Measurements from ENCODE around the gene CYB5R4.
"Not testable (repeated sequence)": the region's sequence is repeated elsewhere in the genome, so short reads cannot be mapped to it uniquely, and the experiment has no call there.

Gene CYB5R4

DNA sequence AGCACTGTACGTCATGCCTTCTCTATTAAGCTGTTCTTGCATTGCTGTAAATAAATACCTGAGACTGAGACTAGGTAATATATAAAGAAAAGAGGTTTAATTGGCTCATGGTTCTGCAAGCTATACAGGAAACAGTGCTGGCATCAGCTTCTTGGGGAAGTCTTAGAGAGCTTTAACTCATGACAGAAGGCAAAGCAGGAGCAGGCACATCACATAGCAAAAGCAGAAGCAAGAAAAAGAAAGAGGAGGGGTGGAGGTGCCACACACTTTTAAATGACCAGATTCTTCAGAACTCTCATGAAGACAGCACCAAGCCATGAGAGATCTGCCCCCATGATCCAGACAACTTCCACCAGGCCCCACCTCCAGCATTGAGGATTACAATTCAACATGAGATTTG, 30.1 kb downstream of the CYB5R4 start:
- Histone ChIP-seq H3K4me3 (no peak overlapping the region), H3K27ac (no peak overlapping the region), H3K9me3 (replicated peaks in 1 of 11) (peaks cover 0 to 13% (median 9%) of the 10 kb centered on the region in 11 experiments; a peak in 11 of 22 replicates), H3K27me3 (no peaks in the 10 kb centered on the region), H3K9ac (no peak overlapping the region), H4K20me1 (peaks cover 3 to 72% (median 28%) of the 10 kb centered on the region in 11 experiments; a peak in 14 of 22 replicates), H3K4me2 (no peak overlapping the region), H3K4me1 (0 out of 20 replicates have a peak, but pooled peaks cover 0 to 6% (median 0%) of the 10 kb centered on the region in 10 experiments), H3K36me3 (peaks cover 0 to 10% (median 0%) of the 10 kb centered on the region in 11 experiments; a peak in 2 of 22 replicates)
- TF ChIP-seq Cebpa-rat (IDR thresholded peaks at IDR 0.05) = no peak

DNA sequence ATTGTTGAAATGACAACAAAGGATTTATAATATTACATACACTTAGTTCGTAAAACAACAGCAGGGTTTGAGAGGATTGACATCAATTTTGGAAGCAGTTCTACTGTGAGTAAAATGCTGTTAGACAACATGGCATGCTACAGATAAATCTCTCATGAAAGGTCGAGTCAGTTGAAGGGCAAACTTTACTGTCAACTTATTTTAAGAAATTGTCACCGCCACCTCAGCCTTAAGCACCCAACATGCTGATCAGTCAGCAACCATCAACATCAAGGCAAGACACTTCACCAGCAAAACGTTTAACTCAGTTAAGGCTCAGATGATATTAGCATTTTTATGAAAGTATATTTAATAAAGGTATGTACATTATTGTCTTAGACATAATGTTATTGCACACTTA, 31.0 kb downstream of the CYB5R4 start:
- no peak overlapping the region for H3K27ac ChIP-seq
- no peak overlapping the region for H3K4me2 ChIP-seq
- TF ChIP-seq Cebpa-rat (IDR thresholded peaks at IDR 0.05) = no peak
- H3K9me3 ChIP-seq (replicated peaks in 1 of 11) = peaks cover 0 to 13% (median 9%) of the 10 kb centered on the region in 11 experiments; a peak in 11 of 22 replicates
- no peak overlapping the region for H3K4me3 ChIP-seq
- H3K36me3 ChIP-seq = peaks cover 0 to 17% (median 0%) of the 10 kb centered on the region in 11 experiments; a peak in 4 of 22 replicates
- peaks cover 0 to 64% (median 24%) of the 10 kb centered on the region in 11 experiments; a peak in 14 of 22 replicates for H4K20me1 ChIP-seq
- H3K4me1 ChIP-seq = 0 out of 20 replicates have a peak, but pooled peaks cover 0 to 6% (median 0%) of the 10 kb centered on the region in 10 experiments
- no peaks in the 10 kb centered on the region for H3K27me3 ChIP-seq
- H3K9ac ChIP-seq = no peak overlapping the region

GRCh38 chr6:83891586-83891985, 32.1 kb downstream of the CYB5R4 start:
- no peaks in the 10 kb centered on the region for H3K27me3 ChIP-seq
- H3K9me3 ChIP-seq (replicated peaks in 1 of 11) = peaks cover 5 to 18% (median 13%) of the 10 kb centered on the region in 11 experiments; a peak in 16 of 22 replicates
- H3K4me3 ChIP-seq = no peak overlapping the region
- peaks cover 0 to 53% (median 15%) of the 10 kb centered on the region in 11 experiments; a peak in 12 of 22 replicates for H4K20me1 ChIP-seq
- H3K9ac ChIP-seq = no peak overlapping the region
- no peak overlapping the region for H3K4me2 ChIP-seq
- H3K36me3 ChIP-seq = peaks cover 0 to 24% (median 5%) of the 10 kb centered on the region in 11 experiments; a peak in 7 of 22 replicates
- TF ChIP-seq Cebpa-rat (IDR thresholded peaks at IDR 0.05) = no peak
- H3K27ac ChIP-seq = no peak overlapping the region
- 0 out of 20 replicates have a peak, but pooled peaks cover 0 to 6% (median 0%) of the 10 kb centered on the region in 10 experiments for H3K4me1 ChIP-seq

GRCh38 chr6:83893024-83893423, 33.5 kb downstream of the CYB5R4 start:
- H3K4me3 ChIP-seq = no peak overlapping the region
- no peak overlapping the region for H3K4me2 ChIP-seq
- H3K9me3 ChIP-seq (replicated peaks in 1 of 11) = peaks cover 5 to 26% (median 14%) of the 10 kb centered on the region in 11 experiments; a peak in 16 of 22 replicates
- peaks cover 0 to 26% (median 5%) of the 10 kb centered on the region in 11 experiments; a peak in 7 of 22 replicates for H3K36me3 ChIP-seq
- TF ChIP-seq Cebpa-rat (IDR thresholded peaks at IDR 0.05) = no peak
- H3K9ac ChIP-seq = no peak overlapping the region
- H4K20me1 ChIP-seq = peaks cover 0 to 51% (median 15%) of the 10 kb centered on the region in 11 experiments; a peak in 12 of 22 replicates
- 0 out of 20 replicates have a peak, but pooled peaks cover 0 to 6% (median 0%) of the 10 kb centered on the region in 10 experiments for H3K4me1 ChIP-seq
- H3K27ac ChIP-seq = no peak overlapping the region
- no peaks in the 10 kb centered on the region for H3K27me3 ChIP-seq

DNA sequence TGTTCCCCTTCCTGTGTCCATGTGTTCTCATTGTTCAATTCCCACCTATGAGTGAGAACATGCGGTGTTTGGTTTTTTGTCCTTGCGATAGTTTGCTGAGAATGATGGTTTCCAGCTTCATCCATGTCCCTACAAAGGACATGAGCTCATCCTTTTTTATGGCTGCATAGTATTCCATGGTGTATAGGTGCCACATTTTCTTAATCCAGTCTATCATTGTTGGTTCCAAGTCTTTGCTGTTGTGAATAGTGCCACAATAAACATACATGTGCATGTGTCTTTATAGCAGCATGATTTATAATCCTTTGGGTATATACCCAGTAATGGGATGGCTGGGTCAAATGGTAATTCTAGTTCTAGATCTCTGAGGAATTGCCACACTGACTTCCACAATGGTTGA, 37.6 kb downstream of the CYB5R4 start:
- not testable (repeated sequence) for H3K4me1 ChIP-seq, H3K4me3 ChIP-seq, H3K4me2 ChIP-seq, H3K27ac ChIP-seq, H3K27me3 ChIP-seq, H3K9ac ChIP-seq
- Histone ChIP-seq H4K20me1 (peaks cover 0 to 22% (median 5%) of the 10 kb centered on the region in 11 experiments; a peak in 10 of 22 replicates), H3K9me3 (replicated peaks in 1 of 11) (peaks cover 0 to 18% (median 9%) of the 10 kb centered on the region in 11 experiments; a peak in 10 of 22 replicates), H3K36me3 (peaks cover 0 to 26% (median 5%) of the 10 kb centered on the region in 11 experiments; a peak in 6 of 22 replicates)

GRCh38 chr6:83901624-83902023, 42.1 kb downstream of the CYB5R4 start:
- no peak overlapping the region for H3K9ac ChIP-seq
- TF ChIP-seq Cebpa-rat (IDR thresholded peaks at IDR 0.05) = no peak
- no peaks in the 10 kb centered on the region for H3K27me3 ChIP-seq
- no peaks in the 10 kb centered on the region for H3K4me1 ChIP-seq
- peaks cover 0 to 2% (median 0%) of the 10 kb centered on the region in 11 experiments; a peak in 3 of 22 replicates for H3K36me3 ChIP-seq
- H3K4me2 ChIP-seq = no peak overlapping the region
- no peak overlapping the region for H3K4me3 ChIP-seq
- H3K27ac ChIP-seq = no peak overlapping the region
- peaks cover 3 to 35% (median 20%) of the 10 kb centered on the region in 11 experiments; a peak in 15 of 22 replicates for H3K9me3 ChIP-seq (replicated peaks in 1 of 11)
- peaks cover 0 to 28% (median 11%) of the 10 kb centered on the region in 11 experiments; a peak in 10 of 22 replicates for H4K20me1 ChIP-seq

- H3K4me1 ChIP-seq = no peaks in the 10 kb centered on the region
- no peak overlapping the region for H3K9ac ChIP-seq
These were observed 44.9 kb downstream of the CYB5R4 start for GRCh38 chr6:83904395-83904794.

DNA sequence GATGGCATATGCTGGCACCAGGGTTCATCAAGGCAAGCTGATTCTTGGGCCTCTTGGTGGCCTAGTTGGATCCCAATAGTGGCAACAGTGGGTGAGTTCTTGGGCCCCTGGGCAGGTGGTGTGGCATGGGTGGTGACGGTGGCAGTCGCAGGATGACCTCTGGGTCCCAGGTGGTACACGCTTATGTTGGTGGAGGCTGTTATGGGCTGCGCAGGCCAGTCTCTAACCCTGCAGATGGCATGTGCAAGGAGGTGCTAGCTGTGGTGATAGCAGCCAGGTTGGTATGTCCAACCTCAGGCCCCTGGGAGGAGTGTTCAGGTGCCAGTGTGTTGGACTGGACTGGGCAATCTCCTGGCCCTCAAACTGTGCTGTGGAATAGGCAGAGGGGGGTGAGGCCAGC, 46.2 kb downstream of the CYB5R4 start:
- H3K4me3 ChIP-seq = no peak overlapping the region
- H3K36me3 ChIP-seq = peaks cover 0 to 6% (median 0%) of the 10 kb centered on the region in 11 experiments; a peak in 2 of 22 replicates
- H3K27me3 ChIP-seq = no peaks in the 10 kb centered on the region
- no peak for TF ChIP-seq Cebpa-rat (IDR thresholded peaks at IDR 0.05)
- no peak overlapping the region for H3K4me2 ChIP-seq
- peaks cover 0 to 41% (median 12%) of the 10 kb centered on the region in 11 experiments; a peak in 11 of 22 replicates for H4K20me1 ChIP-seq
- H3K9ac ChIP-seq = no peak overlapping the region
- H3K9me3 ChIP-seq (replicated peaks in 1 of 11) = peaks cover 0 to 33% (median 17%) of the 10 kb centered on the region in 11 experiments; a peak in 14 of 22 replicates
- no peaks in the 10 kb centered on the region for H3K4me1 ChIP-seq
- no peak overlapping the region for H3K27ac ChIP-seq

More at GRCh38 chr6:83904395-83904794, 44.9 kb downstream of the CYB5R4 start:
- H3K4me3 ChIP-seq = no peak overlapping the region
- H3K36me3 ChIP-seq = peaks cover 0 to 6% (median 0%) of the 10 kb centered on the region in 11 experiments; a peak in 1 of 22 replicates
- no peak overlapping the region for H3K27ac ChIP-seq
- no peak for TF ChIP-seq Cebpa-rat (IDR thresholded peaks at IDR 0.05)
- H4K20me1 ChIP-seq = peaks cover 0 to 41% (median 12%) of the 10 kb centered on the region in 11 experiments; a peak in 11 of 22 replicates
- H3K9me3 ChIP-seq (replicated peaks in 1 of 11) = peaks cover 0 to 33% (median 17%) of the 10 kb centered on the region in 11 experiments; a peak in 14 of 22 replicates
- no peak overlapping the region for H3K4me2 ChIP-seq
- H3K27me3 ChIP-seq = no peaks in the 10 kb centered on the region

DNA sequence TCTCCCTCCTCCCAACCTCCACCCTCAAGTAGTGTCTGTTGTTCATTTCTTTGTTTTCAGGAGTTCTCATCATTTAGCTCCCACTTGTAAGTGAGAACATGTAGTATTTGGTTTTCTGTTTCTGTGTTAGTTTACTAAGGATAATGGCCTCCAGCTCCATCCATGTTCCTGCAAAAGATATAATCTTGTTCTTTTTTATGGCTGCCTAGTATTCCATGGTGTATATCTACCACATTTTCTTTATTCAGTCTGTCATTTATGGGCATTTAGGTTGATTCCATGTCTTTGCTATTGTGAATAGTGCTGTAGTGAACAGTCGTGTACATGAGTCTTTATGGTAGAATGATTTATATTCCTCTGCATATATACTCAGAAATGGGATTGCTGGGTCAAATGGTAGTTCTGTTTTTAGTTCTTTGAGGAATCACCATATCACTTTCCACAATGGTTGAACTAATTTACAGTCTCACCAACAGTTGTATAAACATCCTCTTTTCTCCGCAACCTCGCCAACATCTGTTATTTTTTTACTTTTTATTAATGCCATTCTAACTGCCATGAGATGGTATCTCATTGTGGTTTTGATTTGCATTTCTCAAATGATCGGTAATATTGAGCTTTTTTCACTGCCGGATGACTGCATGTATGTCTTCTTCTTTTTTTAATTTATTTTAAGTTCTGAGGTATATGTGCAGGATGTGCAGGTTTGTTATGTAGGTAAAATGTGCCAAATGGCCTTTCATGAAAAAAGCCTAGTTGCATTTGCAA, 48.3 kb downstream of the CYB5R4 start:
- H3K27me3 ChIP-seq, H3K4me1 ChIP-seq, H3K27ac ChIP-seq, H3K4me2 ChIP-seq, H3K9ac ChIP-seq, H3K4me3 ChIP-seq: not testable (repeated sequence)
- Histone ChIP-seq H3K9me3 (replicated peaks in 1 of 11) (peaks cover 0 to 27% (median 13%) of the 10 kb centered on the region in 11 experiments; a peak in 14 of 22 replicates), H4K20me1 (peaks cover 0 to 32% (median 12%) of the 10 kb centered on the region in 11 experiments; a peak in 11 of 22 replicates), H3K36me3 (peaks cover 0 to 11% (median 0%) of the 10 kb centered on the region in 11 experiments; a peak in 2 of 22 replicates)

Measured in BLaER1 treated with 17β-estradiol and CSF1 and Interleukin-3, amounts not matched to agents 10 nM and 100 nM (cell line).